GM18511 (cell line): ENCODE data around the gene KLF5.
A peak's percentile ranks its signal among the peaks of the same experiment; 100 is the strongest.

Experiments used
- ATAC-seq: cut with Tn5 transposase; IDR thresholded peaks from one replicate; pipeline ENCODE4 v1.9.1; 2021; ENCODE audit warnings: mild to moderate bottlenecking, moderate library complexity; ENCODE audit not compliant: unreplicated experiment

The KLF5 gene

DNA sequence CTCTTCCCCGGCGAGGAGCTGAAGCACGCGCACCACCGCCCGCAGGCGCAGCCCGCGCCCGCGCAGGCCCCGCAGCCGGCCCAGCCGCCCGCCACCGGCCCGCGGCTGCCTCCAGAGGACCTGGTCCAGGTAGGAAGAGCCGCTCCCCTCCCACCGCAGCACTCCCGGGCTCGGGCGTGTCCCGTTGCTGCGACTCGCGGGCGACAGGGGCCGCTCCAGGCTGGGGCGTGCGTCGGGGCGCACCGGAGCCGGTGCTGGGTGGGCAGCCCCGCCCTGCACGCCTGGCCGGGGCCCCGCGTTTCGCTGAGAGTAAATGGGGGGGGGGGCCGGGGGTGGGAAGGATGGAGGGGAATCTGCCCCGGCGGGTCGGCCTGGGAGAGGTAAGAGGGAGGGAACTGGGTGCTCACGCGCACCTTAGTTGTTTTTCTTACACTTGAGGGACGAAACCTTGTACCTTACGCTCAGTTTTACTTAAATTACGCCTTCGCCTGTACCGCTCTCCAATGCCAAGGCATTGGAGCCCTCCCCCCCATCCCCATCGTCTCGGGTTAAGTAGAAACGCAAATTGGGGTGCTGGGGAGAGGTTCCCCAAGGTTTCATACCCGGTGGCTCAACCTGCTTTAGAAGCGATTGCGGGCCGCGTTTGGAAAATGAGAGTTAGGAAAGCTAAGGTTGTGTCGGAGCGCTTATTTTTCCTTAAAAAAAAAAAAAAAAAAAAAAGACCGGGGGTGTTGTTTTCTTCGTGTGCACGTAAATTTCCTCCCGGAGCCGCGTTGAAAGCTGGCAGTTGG is 850 bp downstream of the KLF5 start:
- peak; percentile 50 for ATAC-seq

DNA sequence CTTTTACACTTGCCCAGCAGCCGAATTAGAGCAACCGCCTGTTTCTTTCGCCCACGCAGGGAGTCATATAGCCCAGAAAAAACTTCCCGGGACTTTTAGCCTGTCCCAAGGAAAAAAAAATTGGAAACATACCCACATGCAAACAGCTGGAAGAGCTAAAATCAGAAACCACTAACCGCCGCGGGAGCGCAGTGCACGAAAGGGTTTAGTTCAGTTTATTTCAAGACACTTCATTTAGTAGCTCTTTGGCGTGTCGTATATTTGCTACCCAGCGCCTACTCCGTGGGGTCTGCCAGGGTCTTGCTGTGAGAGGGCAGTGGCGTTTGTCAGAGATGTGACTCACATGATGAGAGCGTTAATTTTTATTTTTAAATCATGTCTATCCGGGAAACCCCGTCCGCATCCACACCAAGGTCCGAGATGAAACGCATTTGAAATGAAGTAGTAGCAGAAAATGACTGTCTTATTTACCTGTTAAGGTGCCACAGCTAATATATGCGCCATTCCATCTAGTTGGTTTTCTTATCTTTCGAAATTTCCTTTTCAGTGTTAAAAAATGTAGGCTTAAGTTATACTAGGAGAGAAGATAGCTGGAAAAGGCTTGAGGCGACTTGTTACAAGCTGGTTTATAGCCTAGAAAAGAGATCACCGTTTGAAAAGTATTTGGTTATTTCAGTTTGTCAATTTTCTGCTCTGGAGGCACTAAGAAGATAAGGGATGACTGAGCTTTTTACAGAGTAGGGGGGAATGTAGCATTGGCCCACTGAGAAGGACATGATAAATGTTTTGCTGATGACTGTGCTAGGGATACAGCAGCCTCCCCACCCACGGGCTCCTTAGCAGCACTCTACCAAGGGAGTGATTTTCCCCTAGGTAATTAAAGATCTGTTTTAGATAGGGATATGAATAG is 1.7 kb downstream of the KLF5 start:
- ATAC-seq, result no peak

DNA sequence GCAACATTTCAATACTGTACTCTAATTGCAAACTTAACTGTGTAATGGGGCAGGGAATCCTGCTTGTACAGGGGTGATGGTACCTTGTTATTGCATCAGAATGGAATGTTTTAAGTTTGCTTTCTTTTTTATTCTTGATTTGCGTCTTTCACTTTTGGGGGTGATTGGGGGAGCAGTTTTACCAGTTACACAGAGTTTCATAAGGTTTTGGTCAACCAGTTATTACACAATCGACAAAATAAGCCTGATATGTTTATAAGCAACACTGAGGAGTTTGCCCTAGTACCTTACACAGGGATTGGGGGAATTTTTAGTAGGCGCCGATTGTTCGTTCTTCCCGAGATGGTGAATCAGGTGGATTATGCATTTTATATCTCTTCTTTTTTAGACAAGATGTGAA is 2.7 kb downstream of the KLF5 start:
- no peak for ATAC-seq

DNA sequence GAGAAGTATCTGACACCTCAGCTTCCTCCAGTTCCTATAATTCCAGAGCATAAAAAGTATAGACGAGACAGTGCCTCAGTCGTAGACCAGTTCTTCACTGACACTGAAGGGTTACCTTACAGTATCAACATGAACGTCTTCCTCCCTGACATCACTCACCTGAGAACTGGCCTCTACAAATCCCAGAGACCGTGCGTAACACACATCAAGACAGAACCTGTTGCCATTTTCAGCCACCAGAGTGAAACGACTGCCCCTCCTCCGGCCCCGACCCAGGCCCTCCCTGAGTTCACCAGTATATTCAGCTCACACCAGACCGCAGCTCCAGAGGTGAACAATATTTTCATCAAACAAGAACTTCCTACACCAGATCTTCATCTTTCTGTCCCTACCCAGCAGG is 3.1 kb downstream of the KLF5 start:
- ATAC-seq, result no peak

DNA sequence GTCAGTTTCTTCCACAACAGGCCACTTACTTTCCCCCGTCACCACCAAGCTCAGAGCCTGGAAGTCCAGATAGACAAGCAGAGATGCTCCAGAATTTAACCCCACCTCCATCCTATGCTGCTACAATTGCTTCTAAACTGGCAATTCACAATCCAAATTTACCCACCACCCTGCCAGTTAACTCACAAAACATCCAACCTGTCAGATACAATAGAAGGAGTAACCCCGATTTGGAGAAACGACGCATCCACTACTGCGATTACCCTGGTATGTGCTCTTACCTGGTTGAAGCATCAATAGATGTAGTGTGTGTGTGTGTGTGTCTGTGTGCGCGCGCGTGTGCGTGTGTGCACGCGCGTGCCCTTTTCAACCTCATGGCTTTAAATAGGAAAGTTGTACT is 3.7 kb downstream of the KLF5 start:
- no peak for ATAC-seq

DNA sequence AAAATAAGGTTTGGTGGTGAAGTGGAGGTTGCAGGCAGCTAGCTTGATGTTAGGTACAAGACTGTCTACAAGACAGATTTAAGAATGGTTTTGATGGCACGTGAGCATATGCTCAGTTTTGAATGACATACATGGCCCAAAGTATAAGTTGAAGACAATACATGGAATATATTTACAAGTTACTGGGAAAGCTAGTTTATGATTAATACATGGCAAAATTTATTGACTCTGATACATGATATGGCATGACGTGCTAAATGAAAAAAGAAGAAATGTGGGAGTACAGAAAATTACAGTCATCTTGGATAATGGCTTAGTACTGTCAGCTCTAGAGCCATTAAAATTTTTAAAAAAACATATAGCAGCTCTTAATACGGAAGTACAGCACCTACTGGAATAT is 4.4 kb downstream of the KLF5 start:
- ATAC-seq, result no peak

DNA sequence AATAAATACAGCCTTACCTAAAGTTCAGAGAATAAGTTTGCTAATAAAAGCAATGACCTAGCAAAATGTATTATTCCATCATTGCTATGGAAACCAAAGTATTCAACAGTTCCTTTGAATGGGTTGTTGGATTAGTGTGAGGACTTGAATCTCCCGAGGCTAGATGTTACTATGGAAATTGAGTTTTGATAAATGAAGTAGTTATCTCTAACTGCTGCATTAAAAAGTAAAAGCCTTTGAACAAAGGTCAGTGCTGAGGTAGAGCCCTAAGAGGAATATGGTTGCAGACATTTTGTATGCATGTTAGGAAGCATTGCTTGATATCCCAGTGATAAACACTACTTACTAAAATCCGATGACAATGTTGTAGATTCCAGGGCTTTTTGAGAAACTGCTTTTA is 6.2 kb downstream of the KLF5 start:
- ATAC-seq, result no peak

DNA sequence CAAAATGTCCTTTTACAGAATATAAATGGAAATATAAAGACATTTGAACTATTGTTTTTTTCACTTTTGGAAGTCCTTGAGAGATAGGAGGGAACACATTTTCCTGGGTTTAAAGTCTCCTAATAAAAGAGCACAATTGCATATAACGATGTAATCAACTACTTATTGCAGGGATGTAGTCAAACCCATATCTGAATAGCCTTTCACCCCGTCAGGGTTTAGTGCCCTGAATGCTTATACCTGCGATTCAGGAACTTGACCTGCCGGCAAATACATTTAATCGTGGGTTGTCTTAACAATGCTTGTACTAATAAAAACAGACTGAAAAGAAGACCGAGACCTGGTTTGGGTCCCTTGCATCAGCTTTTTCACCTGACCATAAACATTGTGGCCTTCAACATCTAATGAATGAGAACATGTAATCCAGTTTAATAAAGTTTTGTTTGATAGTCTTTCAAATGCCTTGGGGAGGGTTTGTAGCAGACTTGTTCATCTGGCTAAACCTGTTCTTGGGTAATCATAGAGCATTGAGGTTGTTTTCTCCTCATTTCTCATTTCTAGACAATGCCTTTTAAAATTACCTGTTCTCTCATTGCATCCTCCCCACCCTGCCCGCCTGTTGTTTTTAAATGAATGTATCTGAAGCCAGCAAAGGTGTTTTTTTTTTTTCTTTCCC is 7.0 kb downstream of the KLF5 start:
- ATAC-seq, result no peak

DNA sequence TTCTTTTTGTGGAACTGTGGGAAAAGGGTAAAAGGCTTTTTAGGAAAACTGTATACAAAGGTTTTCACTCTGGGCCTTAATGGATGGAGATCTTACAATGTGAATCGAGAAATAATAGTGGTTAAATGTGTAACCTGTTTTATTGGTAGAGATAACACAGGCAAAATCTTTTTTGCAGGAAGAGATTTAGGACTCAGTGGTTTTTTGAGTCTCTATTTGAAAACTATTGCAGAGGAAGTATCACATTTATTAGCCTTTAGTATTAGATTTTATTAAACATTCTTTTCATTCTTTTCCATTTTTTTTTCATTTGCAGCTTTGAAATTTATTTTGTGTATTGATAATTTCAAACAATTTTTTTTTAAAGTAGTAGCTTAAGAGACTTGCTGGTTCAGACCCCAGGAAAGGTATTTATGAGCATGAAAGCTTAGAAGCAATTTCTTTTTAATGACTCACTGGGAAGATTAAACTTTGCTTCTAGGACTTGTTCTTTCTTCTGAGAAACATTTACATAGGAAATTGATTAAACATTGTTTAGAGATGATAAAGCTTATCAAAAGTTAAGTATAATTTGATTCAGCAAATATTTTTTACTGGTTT is 10.5 kb downstream of the KLF5 start:
- no peak for ATAC-seq

DNA sequence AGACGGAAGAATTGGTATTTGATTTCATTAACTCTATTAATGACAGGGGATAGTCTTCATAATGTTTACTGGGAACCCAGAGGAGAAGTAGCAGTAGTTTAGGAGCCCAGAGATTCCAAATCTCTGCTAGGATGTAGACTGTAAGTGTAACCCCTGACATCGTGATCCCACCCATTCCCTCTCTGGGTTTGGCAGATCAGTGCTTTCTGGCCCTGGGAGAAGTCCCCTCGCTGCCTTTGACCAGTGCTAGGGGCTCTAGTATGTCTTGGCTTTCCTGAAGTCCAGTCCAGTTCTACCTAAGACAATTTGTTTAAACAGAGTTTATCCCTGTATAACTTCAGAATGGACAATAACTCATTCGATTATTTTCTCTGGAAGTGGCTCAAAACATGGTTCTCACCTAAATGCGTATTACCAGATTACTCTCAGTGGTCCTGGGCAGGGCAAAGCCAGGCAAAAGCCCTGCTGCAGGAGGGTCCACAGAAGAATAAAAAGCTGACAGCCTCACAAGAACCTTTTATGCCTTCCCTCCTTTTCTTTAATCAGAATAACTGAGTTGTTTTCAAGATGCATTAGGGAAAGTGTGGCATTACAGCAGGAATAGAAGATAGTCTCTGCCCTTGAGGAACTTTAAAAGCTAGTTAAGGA is 11.8 kb downstream of the KLF5 start:
- no peak for ATAC-seq

DNA sequence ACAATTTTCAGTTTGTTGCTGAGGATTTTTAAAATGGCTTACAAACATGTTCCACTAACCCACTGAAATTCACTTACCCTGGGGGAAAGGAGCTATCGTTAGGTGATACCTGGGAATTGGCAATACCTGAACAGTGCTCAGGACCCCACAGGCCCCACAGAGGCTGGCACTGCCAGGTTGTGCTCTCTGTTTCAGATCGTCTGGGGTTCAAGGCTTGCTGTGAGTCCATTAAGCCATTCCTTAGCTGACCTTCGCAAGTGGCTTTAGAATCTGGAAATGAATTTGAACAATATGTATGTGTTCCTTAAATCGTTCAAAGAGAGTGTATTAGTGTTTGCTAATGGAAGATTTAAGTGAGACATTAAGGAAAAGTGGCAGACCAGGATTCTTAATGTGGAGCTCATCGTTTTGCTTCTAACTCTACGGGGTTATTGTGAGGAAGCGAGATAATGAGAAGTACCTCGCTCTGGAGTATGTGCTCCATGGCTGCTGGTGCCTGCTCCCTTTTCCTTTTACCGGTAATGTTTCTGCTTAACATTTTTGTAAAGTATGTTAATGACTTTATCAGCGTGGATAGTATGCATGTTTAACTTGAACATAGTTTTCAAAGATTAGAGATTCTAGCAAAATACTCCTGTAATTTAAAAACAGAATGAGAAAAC is 13.6 kb downstream of the KLF5 start:
- no peak for ATAC-seq

DNA sequence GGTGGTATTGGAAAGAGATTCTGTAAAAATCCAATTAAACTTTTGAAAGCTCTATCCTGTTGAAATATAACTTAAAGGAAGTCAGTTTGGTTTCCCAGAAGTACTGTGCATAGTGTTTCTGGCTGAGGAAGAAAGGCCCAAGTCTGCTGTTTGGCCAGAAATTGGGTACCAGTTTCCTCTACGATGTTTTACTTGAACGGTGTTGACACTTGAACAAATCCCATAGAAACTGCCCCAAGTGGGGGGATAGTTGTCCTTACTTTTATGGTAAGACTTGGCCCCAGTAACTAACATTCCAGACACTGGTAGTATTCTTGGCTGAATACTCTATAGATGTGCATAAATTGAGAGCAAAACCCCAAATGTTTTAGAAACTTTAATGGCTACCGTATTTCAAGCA is 14.2 kb downstream of the KLF5 start:
- no peak for ATAC-seq

DNA sequence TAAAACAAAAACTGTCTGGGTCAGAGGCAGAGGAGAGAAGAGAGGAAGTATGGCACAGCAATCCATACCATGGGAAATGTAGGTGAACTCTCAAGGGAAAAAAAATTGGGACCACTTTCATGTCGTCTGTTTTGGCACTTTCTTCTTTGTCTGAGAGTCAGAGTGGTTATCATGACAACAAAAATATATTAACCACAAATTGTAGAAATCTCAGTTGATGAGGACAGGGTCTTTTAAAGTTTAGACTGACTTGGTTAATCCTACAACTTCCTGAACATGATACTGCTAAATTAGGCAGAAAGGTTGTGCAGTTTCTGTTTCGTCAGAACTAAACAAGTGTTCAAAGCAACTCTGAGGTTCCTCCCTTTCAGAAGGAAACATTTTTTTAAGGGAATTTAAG is 15.2 kb downstream of the KLF5 start:
- ATAC-seq, result no peak

DNA sequence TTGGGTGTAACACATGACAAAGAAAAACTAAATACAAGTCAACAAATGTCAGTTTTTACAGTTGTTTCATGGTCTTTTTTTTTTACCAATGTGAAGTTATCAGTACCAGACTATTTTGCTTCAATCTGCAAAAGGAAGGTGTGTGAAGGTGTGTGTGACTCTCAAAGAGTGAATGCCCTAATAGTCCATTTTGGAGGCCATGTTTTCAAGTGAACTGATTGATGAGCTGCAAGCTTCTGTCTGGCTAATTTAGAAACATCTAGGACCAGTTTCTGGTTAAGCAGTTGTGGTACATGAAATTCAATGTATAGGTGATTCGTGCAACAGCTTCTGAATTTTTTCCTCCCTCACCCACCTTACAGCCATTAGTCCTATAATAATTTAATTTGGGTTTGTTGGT is 16.1 kb downstream of the KLF5 start:
- ATAC-seq, result no peak

DNA sequence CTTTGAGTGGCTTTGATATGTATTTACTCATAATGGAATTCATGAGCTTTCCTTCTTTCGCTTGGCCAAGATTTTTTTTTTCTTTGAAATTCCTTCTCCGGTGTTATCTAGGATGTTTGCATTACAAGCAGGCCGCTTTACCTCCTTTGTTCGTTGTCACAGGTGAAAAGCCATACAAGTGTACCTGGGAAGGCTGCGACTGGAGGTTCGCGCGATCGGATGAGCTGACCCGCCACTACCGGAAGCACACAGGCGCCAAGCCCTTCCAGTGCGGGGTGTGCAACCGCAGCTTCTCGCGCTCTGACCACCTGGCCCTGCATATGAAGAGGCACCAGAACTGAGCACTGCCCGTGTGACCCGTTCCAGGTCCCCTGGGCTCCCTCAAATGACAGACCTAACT is 16.7 kb downstream of the KLF5 start:
- ATAC-seq, result no peak

DNA sequence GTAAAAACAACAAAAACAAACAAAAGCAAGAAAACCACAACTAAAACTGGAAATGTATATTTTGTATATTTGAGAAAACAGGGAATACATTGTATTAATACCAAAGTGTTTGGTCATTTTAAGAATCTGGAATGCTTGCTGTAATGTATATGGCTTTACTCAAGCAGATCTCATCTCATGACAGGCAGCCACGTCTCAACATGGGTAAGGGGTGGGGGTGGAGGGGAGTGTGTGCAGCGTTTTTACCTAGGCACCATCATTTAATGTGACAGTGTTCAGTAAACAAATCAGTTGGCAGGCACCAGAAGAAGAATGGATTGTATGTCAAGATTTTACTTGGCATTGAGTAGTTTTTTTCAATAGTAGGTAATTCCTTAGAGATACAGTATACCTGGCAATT is 17.1 kb downstream of the KLF5 start:
- no peak for ATAC-seq

DNA sequence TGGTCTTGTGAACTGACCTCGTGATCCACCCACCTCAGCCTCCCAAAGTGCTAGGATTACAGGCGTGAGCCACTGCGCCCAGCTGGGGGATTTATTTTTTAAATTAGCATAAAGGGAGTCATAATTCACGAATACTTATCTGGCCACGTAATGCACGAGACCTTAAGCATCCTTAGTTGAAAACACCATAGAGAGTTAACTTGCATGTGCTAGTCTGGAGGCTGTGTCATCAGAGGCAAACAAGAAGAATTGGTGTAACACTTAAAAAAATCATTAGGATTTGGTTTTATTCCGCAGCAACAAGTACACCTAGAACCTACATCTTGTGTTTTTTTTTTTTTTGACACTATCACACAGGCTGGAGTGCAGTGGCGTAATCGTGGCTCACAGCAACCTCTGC is 19.1 kb downstream of the KLF5 start:
- ATAC-seq, result no peak

DNA sequence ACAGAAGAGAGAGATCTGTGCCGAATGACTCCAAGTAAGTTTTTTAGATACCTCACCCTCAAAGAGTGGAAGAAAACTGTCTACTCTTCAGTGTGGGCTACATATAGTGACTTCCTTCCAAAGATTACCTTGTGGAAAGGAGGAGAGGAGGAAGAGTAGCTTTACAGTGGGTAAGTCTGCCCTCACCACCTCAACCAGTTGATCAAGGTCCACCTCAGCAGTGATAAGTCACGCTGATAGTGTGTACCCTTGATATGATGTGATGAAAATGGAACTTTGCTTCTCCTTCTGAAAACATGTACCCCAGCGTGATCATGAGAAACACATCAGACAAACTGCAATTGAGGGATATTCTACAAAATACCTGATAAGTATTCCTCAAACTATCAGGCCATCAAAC is 20.6 kb downstream of the KLF5 start:
- no peak for ATAC-seq

DNA sequence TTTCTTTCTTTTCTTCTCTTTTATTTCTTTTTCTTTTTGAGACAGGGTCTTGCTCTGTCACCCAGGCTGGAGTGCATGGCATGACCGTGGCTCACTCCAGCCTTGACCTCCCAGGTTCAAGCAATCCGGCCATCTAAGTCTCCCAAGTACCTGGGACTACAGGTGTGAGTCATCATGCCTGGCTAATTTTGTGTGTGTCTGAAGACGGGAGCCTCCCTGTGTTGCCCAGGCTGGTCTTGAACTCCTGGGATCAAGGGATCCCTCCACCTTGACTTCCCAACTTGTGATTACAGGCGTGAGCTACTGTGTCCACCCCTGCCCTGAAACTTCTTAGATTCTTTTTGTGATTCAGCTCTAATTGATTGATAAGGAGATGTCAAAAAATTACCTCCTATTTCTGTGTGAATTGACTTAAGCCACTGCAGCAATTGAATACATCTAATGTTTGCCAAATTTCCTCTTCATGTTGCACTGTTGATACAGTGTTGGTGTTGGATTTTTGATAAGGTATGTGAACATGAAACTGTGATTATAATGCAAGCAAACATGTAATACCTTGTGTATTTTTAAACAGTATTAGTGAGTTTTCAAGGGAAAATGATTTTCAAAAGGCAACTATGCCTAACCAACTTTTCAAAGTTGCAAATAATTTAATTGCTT is 22.6 kb downstream of the KLF5 start:
- ATAC-seq, result no peak

DNA sequence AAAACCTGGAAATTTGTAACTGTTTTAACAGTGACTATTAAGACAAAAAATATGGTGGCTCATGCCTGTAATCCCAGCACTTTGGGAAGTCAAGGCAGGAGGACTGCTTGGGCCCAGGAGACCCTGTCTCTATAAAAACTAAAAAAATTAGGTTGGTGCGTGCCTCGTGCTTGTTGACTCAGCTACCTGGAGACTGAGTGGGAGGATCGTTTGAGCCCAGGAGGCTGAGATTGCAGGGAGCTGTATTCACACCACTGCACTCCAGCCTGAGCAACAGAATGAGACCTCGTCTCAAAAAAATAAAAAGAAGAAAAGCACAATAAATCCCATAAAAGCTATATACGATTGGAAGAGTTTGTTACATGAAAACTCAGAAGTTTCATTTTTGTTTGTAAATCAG is 23.7 kb downstream of the KLF5 start:
- no peak for ATAC-seq
